CD4-positive, CD25-positive, alpha-beta regulatory T cell (primary cell): ENCODE measurements around the gene CBY2. TPM values are rescaled to one million over a fixed set of nuclear protein-coding genes. Genes with fewer than 3 reads are reported as not detected.

Experiments
- ATAC-seq, 2 donors: fragments of 150-1000 bp; cut with Tn5 transposase; one replicate each; pipeline ENCODE4 v1.10.0; 2021; ENCODE audit warnings: low read depth in 2 of 2, moderate number of reproducible peaks in 2 of 2, moderate library complexity in 1 of 2
- DNase-seq, 3 donors: peaks; one replicate each; pipeline versions ENCODE4 v3.0.0 to v3.0.0-alpha.2; 2012 to 2022; ENCODE audit warnings: mixed read lengths in 1 of 3
- H3K27ac ChIP-seq: one replicate; pipeline ENCODE4 v1.7.0; 2013; ENCODE audit warnings: mild to moderate bottlenecking, low read length; ENCODE audit not compliant: insufficient read depth, poor library complexity, severe bottlenecking
- H3K27me3 ChIP-seq: one replicate; pipeline ENCODE4 v1.7.0; 2013; ENCODE audit warnings: low read length; ENCODE audit not compliant: control insufficient read depth, insufficient read depth
- H3K36me3 ChIP-seq: one replicate; pipeline ENCODE4 v1.7.0; 2013; ENCODE audit warnings: mild to moderate bottlenecking, low read length, moderate library complexity; ENCODE audit not compliant: control insufficient read depth, insufficient read depth
- H3K4me1 ChIP-seq: 2 replicates; pipeline ENCODE4 v1.7.0; 2013; ENCODE audit warnings: mild to moderate bottlenecking, low read length; ENCODE audit not compliant: insufficient read depth, control insufficient read depth, poor library complexity, severe bottlenecking
- H3K4me3 ChIP-seq: one replicate; pipeline ENCODE4 v1.7.0; 2013; ENCODE audit warnings: low read depth, mild to moderate bottlenecking, low read length, moderate library complexity
- H3K9me3 ChIP-seq, 2 experiments: 1 replicate in 1 of 2; 2 replicates in 1 of 2; pipeline ENCODE4 v1.7.0; 2013; ENCODE audit warnings: low read length in 2 of 2, mild to moderate bottlenecking in 1 of 2, moderate library complexity in 1 of 2; ENCODE audit not compliant: control insufficient read depth in 2 of 2
- H3K27ac Mint-ChIP-seq, 3 donors: one replicate each; pipeline ENCODE4 v1.8.0; 2020 to 2022; ENCODE audit warnings: mild to moderate bottlenecking in 3 of 3, mixed read lengths in 3 of 3, moderate library complexity in 2 of 3
- H3K27me3 Mint-ChIP-seq: one replicate; pipeline ENCODE4 v1.8.0; 2022; ENCODE audit warnings: mild to moderate bottlenecking, mixed read lengths
- H3K36me3 Mint-ChIP-seq: one replicate; pipeline ENCODE4 v1.8.0; 2020; ENCODE audit warnings: mixed read lengths
- H3K4me1 Mint-ChIP-seq, 4 donors: one replicate each; pipeline ENCODE4 v1.8.0; 2020 to 2022; ENCODE audit warnings: mixed read lengths in 4 of 4, mild to moderate bottlenecking in 1 of 4
- H3K4me3 Mint-ChIP-seq, 4 donors: one replicate each; pipeline ENCODE4 v1.8.0; 2020 to 2022; ENCODE audit warnings: mild to moderate bottlenecking in 4 of 4, mixed read lengths in 4 of 4, moderate library complexity in 3 of 4
- H3K9me3 Mint-ChIP-seq, 7 donors: one replicate each; pipeline ENCODE4 v1.8.0; 2020 to 2022; ENCODE audit warnings: mixed read lengths in 7 of 7, mild to moderate bottlenecking in 3 of 7, moderate library complexity in 2 of 7
- polyA plus RNA-seq, 4 donors: library from polyadenylated mRNA; unstranded; fragments of 300-500 nt; fragmentation: Illumina TruSeq; gene quantifications; one replicate each; pipeline ENCODE4 v1.2.3, GENCODE V29; 2021
- total RNA-seq: library from RNA; stranded (reverse); gene quantifications from one replicate; pipeline ENCODE4 v1.2.3, GENCODE V29; 2022

Gene CBY2
- total and polyA plus RNA-seq, 5 donors from 2014 or later: 0.16 to 0.96 (median 0.40) TPM

- no peak overlapping the region for H3K27ac Mint-ChIP-seq
- H3K27me3 ChIP-seq: no peaks in the 10 kb centered on the region
- no peak overlapping the region for H3K4me3 Mint-ChIP-seq
- H3K4me1 Mint-ChIP-seq: peaks cover 0 to 15% (median 8%) of the 10 kb centered on the region in 4 donors
- peaks cover 5% of the 10 kb centered on the region for H3K4me1 ChIP-seq
- H3K27ac ChIP-seq: no peak overlapping the region
- peaks cover 0 to 3% (median 0%) of the 10 kb centered on the region in 7 donors for H3K9me3 Mint-ChIP-seq
- no peaks in the 10 kb centered on the region for H3K27me3 Mint-ChIP-seq
- H3K9me3 ChIP-seq: no peaks in the 10 kb centered on the region
- H3K36me3 ChIP-seq: no peaks in the 10 kb centered on the region
- no peak overlapping the region for H3K4me3 ChIP-seq
- H3K36me3 Mint-ChIP-seq: no peaks in the 10 kb centered on the region
- no peak for ATAC-seq
- no peak for DNase-seq
Observed at GRCh38 chr13:45691251-45691650, 10.9 kb upstream of the CBY2 start.

GRCh38 chr13:45691667-45692066 is 10.5 kb upstream of the CBY2 start:
- H3K36me3 ChIP-seq: no peaks in the 10 kb centered on the region
- no peak for DNase-seq
- no peak overlapping the region for H3K4me3 ChIP-seq
- peaks cover 0 to 3% (median 0%) of the 10 kb centered on the region in 7 donors for H3K9me3 Mint-ChIP-seq
- H3K9me3 ChIP-seq: no peaks in the 10 kb centered on the region
- H3K4me1 Mint-ChIP-seq: peaks cover 2 to 20% (median 10%) of the 10 kb centered on the region in 4 donors
- H3K27me3 ChIP-seq: no peaks in the 10 kb centered on the region
- ATAC-seq: no peak
- H3K27ac ChIP-seq: no peak overlapping the region
- no peak overlapping the region for H3K27ac Mint-ChIP-seq
- peaks cover 8% of the 10 kb centered on the region for H3K4me1 ChIP-seq
- H3K4me3 Mint-ChIP-seq: no peak overlapping the region
- no peaks in the 10 kb centered on the region for H3K27me3 Mint-ChIP-seq
- no peaks in the 10 kb centered on the region for H3K36me3 Mint-ChIP-seq

DNA sequence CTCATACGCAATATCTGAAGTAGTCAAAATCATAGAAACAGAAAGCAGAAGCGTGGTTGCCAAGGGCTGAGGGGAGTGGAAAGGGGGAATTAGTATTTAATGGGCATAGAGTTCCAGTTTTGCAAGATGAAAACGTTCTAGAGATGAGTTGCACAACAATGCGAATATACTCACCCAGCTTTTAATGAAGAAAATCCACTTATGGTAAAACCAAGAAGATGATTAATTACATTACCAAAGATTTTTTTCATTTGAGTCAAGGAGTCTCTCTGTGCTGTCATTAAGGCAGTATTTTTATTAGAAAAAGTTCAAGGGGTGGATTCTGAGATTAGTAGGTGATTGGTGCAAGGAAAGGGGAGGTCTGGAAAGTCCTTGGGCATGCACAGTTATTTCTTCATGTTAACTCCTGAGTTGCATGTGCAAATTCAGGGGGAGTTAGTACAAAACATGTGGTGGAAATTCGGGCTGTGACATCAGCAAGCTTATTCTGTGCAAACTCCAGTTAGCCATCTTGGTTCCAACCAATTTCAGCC is 6.9 kb upstream of the CBY2 start:
- no peaks in the 10 kb centered on the region for H3K27me3 ChIP-seq
- H3K27ac ChIP-seq: no peak overlapping the region
- DNase-seq (peak in 1 of 3 donors; percentile 40), ATAC-seq (no peak)
- Mint-ChIP-seq H3K9me3 (peaks cover 0 to 3% (median 0%) of the 10 kb centered on the region in 7 donors), H3K27ac (peak overlapping the region; percentile 11 to 58 (median 55)), H3K4me1 (peaks cover 2 to 33% (median 23%) of the 10 kb centered on the region in 4 donors), H3K27me3 (no peaks in the 10 kb centered on the region), H3K4me3 (peak overlapping the region; percentile 13 to 82 (median 29)), H3K36me3 (no peaks in the 10 kb centered on the region)
- peaks cover 18% of the 10 kb centered on the region for H3K4me1 ChIP-seq
- peak overlapping the region; percentile 54 for H3K4me3 ChIP-seq
- H3K9me3 ChIP-seq: no peaks in the 10 kb centered on the region
- no peaks in the 10 kb centered on the region for H3K36me3 ChIP-seq

GRCh38 chr13:45696610-45697226 is 5.4 kb upstream of the CBY2 start:
- H3K27ac ChIP-seq: peak overlapping the region; percentile 19
- H3K27me3 Mint-ChIP-seq: no peaks in the 10 kb centered on the region
- peaks cover 2 to 44% (median 37%) of the 10 kb centered on the region in 4 donors for H3K4me1 Mint-ChIP-seq
- no peaks in the 10 kb centered on the region for H3K36me3 ChIP-seq
- H3K36me3 Mint-ChIP-seq: no peaks in the 10 kb centered on the region
- peak overlapping the region; percentile 12 to 56 (median 37) for H3K4me3 Mint-ChIP-seq
- no peaks in the 10 kb centered on the region for H3K9me3 ChIP-seq
- DNase-seq (peak in 1 of 3 donors; percentile 45), ATAC-seq (peak in 1 of 2 donors; percentile 48)
- peaks cover 0 to 2% (median 0%) of the 10 kb centered on the region in 7 donors for H3K9me3 Mint-ChIP-seq
- peak overlapping the region; percentile 60 for H3K4me3 ChIP-seq
- H3K27ac Mint-ChIP-seq: peak overlapping the region; percentile 12 to 55 (median 42)
- H3K27me3 ChIP-seq: no peaks in the 10 kb centered on the region
- peaks cover 18% of the 10 kb centered on the region for H3K4me1 ChIP-seq

DNA sequence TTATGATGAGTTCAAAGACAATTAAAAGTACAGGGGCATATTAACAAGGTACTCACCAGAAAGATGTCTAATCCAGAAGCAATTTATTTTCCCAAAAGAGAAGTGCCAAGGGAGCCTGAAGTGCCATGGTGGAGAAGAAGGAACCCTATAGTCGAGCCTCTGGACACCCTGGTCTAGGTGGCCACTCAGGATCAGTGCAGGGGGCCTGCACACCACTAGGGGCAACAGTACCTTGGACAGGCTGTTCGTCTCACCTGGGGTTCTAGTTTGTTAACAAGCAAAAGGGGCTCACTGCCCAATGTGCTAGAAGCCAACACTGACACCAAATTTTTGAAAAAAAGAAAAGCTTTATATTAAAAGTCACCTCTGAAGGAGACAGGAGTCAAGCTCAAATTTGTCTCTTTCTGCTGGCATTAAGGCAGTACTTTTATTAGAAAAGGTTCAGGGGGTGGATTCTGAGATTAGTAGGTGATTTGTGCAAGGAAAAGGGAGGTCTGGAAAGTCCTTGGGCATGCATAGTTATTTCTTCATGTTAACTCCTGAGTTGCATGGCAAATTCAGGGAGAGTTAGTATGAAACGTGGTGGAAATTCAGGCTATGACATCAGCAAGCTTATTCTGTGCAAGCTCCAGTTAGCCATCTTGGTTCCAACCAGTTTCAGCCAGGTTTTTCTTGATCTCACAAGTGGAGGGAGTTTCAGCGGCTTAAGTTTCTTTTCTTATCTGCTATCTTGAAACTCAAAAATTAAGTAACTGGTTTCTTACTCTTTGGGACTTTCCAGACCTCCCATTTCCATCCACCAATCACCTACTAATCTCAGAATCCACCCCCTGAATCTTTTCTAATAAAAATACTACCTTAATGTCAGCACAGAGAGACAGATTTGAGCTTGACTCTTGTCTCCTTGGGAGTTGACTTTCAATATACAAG is 884 bp upstream of the CBY2 start:
- Mint-ChIP-seq H3K9me3 (peaks cover 0 to 2% (median 0%) of the 10 kb centered on the region in 7 donors), H3K4me3 (peak overlapping the region in 1 of 4 donors; percentile 69), H3K27ac (peak overlapping the region in 2 of 3 donors; percentile 42 to 76), H3K36me3 (no peaks in the 10 kb centered on the region), H3K4me1 (peaks cover 3 to 44% (median 38%) of the 10 kb centered on the region in 4 donors), H3K27me3 (no peaks in the 10 kb centered on the region)
- Histone ChIP-seq H3K4me3 (no peak overlapping the region), H3K9me3 (no peaks in the 10 kb centered on the region), H3K4me1 (peaks cover 13% of the 10 kb centered on the region), H3K36me3 (no peaks in the 10 kb centered on the region), H3K27ac (peak overlapping the region; percentile 35), H3K27me3 (no peaks in the 10 kb centered on the region)
- peak in 1 of 2 donors; percentile 44 for ATAC-seq
- DNase-seq: peak; percentile 1 to 59 (median 29)

DNA sequence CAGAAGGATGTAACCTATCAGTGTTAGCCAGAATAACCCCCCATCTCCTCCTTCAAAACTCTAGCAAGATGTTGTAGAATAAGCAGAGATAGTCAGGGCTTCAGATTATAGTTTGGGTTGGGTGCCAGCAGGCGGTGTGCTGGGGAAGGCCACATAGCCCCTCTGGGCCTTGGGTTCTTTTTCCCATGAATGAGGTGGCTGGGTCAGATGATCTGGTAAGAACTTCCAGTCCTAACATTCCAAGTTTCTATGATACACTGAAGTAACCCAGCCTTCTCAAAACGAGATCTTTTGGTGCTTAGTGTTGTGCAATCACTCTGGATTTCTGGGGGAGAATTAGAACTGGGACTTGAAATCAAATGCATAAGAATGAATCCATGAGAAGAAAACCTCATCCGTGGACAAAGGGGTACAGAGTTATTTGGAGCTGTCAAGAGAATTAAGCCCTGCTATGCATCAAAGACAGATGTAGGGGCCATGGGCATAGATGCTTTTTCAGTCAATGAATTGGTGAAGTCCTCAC is 810 bp downstream of the CBY2 start:
- no peak for ATAC-seq

DNA sequence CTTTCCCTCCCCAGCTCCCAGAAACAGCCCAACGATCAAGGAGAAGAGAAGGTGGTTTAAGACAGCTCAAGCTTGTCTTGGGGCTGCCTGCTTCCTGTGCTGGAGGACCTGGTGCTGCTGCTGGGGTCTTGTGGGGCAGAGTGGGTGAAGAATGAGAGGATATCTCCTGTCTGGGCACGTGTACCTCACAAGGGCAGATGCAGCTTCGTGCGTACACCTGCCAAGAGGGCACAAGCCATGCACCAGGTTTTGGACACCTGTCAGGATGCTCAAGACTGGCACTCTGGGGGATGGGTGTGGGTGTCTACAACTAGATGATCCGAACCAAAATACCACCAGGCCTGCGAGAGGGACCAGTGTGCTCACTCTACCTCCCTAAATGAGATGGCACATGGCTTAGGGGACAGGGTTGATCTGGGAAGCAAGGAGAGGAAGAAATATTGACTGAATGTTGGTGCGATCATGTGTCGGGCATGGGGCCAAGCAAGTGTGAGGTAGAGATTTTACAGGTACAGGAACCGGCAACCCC is 2.2 kb downstream of the CBY2 start:
- Histone ChIP-seq H3K27me3 (no peaks in the 10 kb centered on the region), H3K4me1 (no peaks in the 10 kb centered on the region), H3K36me3 (no peaks in the 10 kb centered on the region), H3K9me3 (no peaks in the 10 kb centered on the region), H3K4me3 (no peak overlapping the region), H3K27ac (no peak overlapping the region)
- Mint-ChIP-seq H3K9me3 (peaks cover 0 to 4% (median 0%) of the 10 kb centered on the region in 7 donors), H3K36me3 (no peaks in the 10 kb centered on the region), H3K27ac (no peak overlapping the region), H3K4me3 (no peak overlapping the region), H3K27me3 (no peaks in the 10 kb centered on the region), H3K4me1 (peaks cover 3 to 28% (median 23%) of the 10 kb centered on the region in 4 donors)
- ATAC-seq (no peak), DNase-seq (no peak)

More for the DNA sequence above, 810 bp downstream of the CBY2 start:
- H3K27ac Mint-ChIP-seq: peak overlapping the region in 1 of 3 donors; percentile 13
- H3K9me3 ChIP-seq: no peaks in the 10 kb centered on the region
- DNase-seq: no peak
- H3K27me3 Mint-ChIP-seq: no peaks in the 10 kb centered on the region
- no peak overlapping the region for H3K4me3 ChIP-seq
- peaks cover 0 to 4% (median 0%) of the 10 kb centered on the region in 7 donors for H3K9me3 Mint-ChIP-seq
- H3K27me3 ChIP-seq: no peaks in the 10 kb centered on the region
- H3K36me3 ChIP-seq: no peaks in the 10 kb centered on the region
- no peak overlapping the region for H3K27ac ChIP-seq
- H3K4me1 ChIP-seq: no peaks in the 10 kb centered on the region
- peaks cover 3 to 33% (median 26%) of the 10 kb centered on the region in 4 donors for H3K4me1 Mint-ChIP-seq
- H3K36me3 Mint-ChIP-seq: no peaks in the 10 kb centered on the region
- H3K4me3 Mint-ChIP-seq: no peak overlapping the region
